Hepatic stellate cell (primary cell): Measurements from ENCODE around the gene LAMA5.
A peak's percentile ranks its signal among the peaks of the same experiment; 100 is the strongest.

Experiments used
- DNase-seq: peaks from one replicate; pipeline ENCODE4 v3.0.0; 2011; ENCODE audit warnings: low spot score

LAMA5 gene

DNA sequence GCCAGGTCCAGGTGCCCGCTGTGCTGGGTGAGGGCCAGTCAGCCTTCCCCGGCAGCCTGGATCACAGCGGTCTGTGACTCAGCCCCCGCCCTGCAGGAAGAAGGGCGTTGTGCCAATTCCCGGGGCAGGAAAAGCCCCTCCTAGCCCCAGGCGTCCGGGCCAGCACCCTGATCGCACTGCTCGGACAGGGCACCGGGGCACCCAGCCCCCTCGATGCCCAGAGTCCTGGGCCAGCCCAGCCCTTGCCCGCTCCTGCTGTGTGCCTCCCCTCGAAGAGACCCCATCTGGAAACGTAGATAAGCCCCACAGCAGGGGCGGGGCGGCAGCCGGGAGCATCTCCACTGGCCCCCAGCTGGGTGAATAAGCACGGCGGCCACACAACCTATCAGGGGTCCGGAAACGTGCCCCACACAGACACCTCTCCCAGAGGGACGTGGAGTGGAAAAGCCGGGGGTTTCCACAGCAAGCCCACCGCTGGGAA lies 9.9 kb downstream of the LAMA5 start:
- DNase-seq: peak; percentile 87

DNA sequence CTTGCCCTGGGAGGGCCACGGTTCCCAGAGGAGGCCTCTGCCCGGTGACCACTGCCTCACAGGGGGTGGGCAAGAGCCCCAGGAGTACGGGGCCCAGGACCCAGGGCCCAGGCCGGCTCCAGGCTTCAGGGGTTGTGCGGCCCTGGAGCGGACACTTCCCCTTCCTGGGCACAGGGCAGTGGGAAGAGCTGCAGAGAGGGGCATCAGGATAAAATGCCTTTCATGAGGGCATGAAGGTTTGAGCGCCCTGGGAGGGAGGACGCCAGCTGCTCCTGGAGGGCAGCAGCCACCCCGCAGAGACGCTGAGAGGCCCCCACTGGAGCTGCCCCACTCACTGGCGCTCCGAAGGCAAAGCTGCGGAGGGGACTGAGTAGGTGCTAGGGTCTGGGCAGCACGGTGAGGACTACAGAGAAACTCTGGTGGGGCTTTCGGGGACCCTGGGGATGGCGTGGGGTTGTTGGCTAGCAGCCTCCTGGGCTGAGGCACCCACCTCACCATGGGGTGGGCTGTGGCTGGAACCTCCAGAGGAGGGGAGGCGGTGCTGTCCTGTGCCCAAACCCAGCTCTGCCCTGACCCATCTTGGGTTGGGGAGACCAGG lies 10.4 kb downstream of the LAMA5 start:
- DNase-seq: no peak

DNA sequence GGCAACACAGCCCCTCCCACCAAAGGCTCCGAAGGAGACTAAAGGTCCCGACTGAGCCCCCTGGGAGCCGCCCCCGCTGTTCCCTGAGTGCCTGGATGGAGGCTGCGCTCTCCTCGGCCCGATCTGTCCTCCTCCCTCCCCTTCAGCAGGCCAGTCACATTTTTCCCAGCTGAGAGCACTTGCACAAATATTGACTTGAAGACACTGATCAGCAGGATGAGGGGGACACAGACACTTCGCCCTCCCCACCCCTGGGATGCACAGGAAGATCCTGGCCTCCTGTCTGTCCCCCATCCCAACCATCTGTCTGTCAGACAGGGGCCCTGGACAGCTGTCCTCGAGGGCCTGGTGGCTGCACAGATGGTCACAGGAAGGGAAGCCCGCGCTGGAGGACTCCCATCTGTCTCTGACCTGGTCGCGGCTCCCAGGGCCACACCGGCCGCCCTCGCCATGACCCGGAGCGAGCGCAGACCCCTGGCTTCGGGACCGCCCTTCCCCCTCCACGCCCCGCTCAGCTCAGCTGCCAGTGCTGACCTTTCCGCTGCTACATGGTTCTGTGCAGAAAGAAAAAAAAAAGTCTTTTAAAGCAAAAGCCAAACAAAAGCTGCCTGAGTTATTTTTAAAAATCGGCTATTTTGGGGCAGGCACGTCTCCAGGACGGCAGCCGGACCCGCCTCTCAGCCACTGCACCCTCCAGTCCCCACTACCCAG lies 11.1 kb downstream of the LAMA5 start:
- peak; percentile 85 for DNase-seq

DNA sequence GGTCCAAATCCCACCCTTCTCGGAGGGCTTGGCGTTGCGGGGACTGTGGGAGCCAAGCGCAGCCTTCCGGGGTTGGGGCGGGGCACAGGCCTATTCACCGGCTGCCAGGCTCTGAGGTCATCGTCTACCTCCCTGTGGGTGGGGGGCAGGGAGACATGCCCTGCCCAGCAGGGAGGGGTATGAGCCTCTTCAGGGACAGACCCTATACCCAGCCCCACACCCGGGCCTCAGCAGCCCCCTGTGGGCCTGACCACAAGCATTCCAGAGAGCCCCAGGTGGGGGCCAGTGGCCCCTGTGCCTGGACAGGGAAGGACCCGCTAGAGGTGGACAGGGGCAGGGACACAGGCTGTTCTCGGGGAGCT lies 11.6 kb downstream of the LAMA5 start:
- DNase-seq: peak; percentile 76

DNA sequence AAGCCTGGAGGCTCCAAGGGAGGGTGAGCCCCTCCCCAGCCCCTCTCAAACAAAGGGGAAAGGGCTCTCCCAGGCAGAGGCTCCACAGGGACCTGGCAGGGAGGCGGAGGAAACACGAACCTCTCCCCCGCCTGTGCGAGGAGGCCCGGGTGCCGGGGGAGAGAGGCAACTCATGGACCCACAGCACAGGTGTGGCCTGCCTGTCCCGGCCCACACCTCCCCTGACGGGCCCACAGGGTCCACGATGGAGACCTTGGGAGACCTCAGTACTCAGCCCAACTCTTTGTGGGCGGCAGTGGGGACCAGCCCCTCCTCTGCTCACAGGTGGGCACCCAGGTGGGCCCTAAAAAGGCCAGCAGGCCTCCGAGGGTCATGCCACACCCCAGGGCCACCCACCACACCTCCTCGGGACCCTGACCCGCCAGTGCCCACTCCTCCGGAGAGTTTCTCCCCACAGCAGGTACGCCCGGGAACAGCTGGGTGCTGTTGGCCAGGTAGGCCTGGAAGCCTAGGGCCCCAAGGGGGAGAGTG lies 12.2 kb downstream of the LAMA5 start:
- no peak for DNase-seq

DNA sequence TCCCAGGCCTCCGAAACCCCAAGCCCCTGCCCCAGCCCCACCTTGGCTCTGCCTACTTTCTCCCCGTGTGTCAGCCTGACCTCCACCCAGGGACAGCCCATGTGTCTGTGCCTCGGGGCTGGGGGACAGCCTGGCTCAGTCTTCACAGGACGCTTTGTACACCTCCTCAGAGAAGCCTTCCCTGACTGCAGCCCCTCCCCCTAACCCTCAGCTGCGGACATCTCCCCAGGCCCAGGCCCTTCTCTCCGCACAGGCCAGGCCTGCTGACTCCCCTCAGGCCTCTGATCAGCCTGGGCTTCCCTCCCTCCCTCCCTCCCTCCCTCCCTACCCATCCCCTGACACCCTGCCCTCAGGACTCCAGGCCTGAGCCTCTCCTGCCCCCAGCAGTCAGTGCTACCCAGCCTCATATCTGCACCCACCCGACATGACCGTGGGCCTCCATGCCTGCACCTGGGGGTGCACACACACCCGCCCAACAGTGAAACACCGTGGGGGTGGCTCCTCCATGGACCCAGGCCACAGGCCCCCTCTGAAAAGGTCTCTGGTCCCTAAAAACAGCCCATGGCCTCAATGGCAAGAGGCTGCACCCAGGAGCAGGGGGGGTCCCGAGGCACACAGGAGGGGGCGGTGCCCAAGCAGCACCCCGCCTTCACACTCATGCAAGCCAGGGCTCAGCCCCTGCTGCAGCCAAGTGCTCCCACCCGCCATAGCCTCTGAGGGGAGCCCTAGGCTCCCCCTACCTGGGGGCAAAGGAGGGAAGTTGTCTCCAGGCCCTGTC lies 12.9 kb downstream of the LAMA5 start:
- DNase-seq: no peak

DNA sequence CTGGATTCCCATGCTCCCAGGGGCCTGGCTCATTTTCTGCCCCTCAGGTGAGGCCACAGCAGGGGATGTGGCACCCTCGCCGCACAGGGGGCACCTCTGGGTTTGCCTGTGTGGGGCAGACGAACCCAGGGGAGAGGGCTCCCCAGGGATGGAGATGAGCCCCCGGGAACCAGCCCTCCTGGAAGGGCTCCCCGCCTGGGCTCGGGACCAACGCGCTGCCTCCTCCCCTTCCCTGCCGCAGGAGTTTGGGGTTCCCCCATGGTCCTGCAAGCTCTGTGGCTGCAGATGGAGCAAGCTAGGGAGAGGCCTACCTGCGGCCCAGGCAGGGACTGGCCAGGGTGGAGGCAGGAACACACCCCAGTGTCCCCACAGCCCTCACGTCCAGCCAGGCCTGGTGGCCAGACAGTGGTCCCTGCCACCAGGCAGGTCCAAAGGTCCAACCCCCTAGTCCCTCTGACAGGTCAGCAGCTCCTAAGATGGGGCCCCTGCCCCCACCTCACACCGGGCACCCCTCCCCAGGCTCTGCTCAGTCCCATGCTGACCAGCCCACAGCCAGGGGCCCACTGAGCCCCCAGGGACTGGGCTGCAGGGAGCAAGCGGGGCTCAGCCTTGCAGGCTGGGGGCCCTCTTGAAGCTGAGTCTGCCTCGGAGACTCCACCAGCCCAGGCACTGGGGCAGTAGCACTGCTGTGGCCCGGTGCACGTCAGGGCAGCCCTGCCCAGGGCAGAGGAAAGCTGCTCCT lies 13.7 kb downstream of the LAMA5 start:
- DNase-seq: no peak

DNA sequence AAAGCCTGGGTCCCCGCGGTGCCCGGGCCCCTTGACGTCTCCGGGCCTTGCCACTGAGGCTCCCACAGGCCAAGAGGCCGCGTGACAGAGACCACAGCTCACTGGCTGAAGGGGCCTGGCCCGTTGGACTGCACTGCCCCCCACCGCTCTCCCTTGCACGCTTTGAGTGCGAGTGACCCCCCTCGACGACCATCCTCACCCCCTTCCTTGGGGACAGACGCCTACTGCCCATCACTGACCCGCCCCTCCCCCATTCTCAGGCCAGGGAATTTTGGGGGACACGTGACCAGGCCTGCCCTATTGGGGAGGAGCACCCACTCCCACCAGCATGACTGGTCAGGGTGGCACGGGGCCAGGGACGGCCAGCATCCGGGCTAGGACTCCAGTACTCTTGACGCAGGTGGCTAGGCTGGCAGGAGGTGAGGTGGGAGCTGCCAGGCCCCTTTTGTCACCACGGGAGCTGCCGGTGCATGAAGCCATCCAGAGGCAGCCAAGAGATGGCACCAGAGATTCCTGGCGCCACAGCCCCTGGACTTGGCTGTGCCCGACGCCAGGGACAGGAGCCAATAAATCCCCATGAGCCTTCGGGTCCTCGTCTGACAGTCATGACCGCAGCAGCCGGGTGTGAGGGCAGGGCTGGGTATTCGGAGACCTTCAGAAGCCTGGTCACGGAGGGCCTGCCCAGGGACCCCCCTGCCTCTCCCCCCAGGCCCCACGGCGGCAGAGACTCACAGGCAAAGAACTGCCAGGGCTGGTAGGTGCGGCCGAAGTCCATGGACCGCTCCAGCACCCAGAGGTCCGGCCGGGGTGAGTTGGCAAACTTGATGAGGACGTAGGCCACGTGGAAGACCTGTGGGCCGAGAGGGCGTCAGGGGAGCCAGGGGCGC lies 14.5 kb downstream of the LAMA5 start:
- DNase-seq: no peak

DNA sequence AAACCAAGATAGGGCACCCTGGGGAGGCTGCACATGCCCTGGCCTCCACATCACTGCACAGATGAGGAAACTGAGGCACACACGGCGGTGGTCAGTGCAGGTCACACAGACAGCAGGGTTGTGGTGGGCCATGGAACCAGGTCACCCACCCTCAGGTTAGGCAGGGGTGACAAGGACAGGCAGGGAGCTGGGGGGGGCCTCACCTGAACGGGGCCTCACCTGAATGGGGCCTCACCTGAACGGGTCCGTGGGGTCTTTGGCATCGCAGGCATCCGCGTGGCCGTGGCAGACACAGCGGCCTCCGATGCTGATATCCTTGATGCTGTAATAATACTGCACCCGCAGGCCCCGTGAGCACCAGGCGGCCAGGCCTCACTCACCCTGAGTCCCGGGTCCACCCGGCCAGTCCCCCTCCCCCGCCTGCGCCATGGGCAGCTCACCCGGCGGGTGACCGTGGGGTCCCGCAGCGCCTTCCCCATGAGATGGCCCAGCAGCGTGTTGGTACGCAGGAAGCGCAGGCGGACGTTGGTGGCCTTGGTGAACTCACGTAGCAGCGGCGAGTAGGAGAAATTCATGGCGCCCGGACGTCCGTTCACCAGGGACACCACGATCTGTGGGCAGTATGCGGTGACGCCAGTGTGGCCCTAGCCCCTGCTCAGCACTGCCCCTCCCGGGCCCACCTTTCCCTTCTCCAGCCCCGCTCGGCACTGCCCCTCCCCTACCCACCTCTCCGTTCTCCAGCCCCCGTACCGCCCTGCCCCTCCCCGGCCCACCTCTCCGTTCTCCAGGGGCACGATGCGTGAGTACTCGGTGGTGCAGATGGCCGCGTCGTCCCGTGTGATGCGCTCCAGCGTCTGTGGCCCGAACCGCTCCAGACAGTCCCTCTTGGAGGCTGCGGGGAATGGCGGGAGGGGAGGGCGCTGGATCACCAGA lies 15.4 kb downstream of the LAMA5 start:
- DNase-seq: no peak

DNA sequence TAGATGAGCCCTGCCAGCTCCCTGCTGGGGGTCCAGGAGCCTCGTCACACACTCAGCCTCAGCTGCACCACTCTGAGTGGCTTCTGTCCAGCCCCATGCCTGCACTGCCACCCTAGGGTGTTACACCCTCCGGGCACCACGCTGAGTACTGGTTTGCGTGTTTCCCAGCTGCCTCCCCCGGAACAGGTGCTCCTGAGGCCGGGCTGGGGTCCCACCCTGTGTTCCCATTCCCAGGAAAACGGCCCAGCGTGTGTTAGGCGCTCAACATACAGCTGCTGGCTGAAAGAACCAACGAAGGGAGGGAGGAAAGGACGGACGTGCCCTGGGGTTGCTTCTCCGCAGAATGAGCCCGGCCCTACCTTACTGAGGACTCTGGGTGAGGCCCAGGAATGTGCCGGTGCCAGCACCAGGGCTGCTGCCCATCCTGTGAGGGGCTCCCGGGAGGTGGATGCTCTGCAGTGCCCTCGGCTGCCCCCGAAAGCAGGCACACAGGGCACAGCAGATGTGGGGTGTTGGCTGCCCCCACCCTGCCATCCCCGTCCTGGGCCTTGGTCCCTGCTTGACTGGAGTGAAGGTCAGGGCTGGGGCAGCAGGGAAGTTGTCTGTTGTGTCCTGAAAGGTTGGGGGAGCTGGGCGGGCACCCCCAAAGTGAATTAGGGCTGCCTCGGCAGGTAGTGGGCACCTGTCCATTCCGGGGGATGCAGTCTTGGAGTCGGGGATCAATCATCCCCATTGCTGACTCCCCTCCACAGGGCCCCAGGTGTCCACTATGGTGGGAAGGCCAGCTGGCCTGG lies 16.3 kb downstream of the LAMA5 start:
- DNase-seq: no peak

DNA sequence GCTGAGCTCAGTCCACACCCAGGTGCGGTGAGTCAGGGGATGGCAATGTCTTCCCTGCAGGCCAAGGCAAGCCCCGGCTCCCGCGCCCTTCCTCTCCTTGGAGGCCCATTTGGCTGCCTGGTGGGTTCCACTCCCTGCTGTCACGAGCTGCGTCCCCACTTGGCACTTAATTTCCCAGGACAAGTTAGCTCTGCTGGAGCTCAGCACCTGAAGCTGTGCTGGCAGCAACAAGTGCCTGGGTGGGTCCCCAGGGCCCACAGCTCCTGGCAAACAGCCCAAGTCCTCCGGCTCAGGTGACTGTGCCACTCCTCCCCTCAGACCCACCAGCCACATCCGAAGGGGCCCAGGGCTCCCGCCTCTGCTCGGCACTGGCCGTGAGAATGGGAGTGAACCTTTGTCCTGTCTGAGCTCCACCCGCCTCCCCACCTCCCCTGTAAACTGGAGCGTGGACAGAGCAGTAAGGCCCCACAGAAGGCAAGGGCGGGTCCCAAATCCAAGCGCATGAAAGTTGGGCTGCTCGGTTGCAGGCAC lies 16.9 kb downstream of the LAMA5 start:
- DNase-seq: no peak

DNA sequence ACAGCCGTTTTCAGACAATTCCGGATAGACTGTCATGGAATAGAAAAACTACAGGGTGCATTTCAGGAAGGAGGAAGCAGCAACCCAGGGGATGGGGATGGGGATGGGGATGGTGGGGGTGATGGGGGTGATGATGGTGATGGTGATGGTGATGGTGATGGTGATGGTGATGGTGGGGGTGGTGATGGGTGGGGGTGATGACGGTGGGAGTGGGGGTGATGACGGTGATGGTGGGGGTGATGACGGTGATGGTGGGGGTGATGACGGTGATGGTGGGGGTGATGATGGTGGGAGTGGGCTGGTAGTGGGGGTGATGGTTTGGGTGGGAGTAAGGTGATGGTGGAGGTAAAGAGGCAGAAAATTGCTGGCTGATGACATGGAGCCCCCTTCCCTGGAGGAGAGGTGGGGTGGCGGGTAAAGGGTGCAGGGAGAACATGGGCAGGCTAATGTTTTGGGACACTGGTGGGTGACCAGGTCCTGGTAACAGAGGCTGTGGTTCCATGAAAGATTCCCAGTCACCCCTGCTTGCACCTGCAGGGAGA lies 17.5 kb downstream of the LAMA5 start:
- DNase-seq: no peak

DNA sequence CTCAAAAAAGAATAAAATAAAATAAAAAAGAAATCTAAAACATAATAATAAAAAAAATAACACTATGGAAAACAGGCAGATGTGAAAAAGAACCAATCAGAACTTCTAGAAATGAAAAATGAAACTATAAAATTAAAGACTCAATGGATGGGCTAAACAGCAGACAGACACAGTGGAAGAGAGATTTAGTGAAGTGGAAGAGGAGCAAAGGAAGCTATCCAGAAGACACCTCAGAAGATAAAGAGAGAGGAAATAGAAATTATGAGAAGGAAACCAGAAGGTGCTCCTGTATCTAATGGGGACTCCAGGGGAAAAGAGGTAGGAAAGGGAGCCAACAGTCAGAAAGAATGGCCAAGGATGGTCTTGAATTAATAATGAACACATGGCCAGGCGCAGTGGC lies 18.5 kb downstream of the LAMA5 start:
- DNase-seq: no peak

DNA sequence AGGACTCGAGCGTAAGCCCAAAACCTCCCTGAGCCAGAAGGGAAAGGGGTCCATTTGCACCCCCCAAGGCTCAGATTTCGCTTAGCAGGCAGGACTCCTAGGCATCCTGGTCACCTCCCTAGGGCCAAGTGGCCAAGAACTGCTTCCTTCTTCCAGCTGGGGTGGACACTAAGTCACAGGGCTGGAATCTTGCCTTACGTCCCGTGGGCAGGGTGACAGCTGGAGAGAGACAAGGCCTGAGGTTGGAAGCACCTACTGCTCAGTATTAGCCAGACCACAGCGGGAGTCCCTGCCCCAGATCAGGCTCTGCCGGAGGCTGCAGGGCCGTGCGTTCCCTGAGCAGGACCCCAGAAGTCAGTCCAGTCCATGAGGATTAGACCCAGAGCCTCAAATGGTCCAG lies 19.7 kb downstream of the LAMA5 start:
- no peak for DNase-seq

DNA sequence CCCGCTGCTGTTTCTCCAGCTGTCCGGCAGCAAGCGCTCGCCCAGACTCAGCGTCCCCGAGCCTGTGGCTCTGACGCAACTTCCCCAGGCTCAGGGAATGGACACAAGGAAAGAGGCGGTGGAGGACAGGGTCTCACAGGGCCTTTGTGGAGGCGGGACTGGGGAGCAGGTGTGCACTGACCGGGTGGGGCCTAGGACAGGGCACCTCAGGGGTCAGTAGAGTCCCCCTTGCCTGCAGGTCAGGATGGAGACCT lies 20.0 kb downstream of the LAMA5 start:
- DNase-seq: no peak

DNA sequence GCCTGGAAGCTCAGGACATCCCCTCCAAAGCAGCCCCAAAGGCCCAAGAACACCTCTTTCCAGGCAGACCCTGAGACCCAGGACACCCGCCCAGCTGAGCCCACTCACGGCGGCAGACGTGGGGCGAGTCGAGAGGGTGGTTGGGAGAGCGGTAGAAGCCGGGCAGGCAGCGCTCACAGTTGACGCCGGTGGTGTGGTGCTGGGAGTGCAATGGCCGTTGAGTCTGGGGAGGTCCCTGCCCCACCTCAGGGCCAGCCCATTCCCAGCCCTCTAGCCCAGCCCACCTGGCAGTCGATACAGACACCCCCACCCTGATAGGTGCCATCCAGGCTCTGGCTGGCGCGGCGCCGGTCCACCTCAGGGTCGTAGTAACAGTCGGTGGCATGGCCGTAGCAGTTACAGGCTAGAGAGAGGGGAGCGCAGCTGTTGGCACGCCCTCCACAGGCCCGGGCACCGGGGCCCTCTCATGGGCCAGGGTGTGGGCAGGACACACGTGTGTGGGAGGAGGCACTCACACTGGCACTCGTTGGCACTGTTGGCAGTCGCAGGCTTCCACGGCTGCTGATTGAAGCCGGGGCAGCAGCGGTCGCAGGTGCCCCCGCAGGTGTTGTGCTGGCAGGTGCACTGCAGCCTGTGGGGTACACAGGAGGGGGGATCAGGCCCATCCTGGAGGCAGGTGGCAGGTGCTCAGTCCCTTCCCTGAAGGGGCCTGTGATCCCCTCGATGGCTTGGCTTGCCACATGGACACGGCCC lies 20.5 kb downstream of the LAMA5 start:
- no peak for DNase-seq

DNA sequence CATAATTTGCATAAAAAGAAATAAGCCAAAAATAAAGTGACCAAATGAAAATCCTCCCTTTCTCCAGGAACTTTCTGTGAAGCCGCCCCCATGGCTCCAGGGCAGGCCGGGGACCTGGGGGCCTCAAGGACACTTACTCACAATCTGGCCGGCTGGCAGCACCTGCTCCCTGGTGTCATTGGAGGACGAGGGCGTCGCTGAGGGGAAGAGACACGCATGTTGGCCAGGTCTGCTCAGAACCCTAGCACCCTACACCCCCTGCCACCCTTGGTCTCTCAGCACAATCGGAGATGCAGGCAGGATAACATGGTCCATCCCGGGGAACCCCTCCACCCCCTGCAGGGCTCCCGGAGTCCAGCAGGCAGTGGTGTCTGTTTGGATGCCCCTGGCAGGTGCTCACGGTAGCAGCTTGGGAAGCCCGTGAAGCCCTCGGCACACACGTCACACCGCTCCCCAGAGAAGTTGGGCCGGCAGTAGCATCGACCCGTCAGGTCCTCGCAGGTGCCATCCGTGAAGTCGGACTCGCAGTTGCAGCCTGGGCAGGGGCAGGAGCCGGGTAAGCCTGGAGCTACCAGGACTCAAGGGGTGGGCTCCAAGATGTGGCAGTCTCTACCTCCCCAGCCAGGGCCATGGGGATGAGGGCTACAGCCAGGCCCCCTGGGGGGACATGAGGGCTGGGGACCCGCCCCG lies 21.3 kb downstream of the LAMA5 start:
- no peak for DNase-seq

DNA sequence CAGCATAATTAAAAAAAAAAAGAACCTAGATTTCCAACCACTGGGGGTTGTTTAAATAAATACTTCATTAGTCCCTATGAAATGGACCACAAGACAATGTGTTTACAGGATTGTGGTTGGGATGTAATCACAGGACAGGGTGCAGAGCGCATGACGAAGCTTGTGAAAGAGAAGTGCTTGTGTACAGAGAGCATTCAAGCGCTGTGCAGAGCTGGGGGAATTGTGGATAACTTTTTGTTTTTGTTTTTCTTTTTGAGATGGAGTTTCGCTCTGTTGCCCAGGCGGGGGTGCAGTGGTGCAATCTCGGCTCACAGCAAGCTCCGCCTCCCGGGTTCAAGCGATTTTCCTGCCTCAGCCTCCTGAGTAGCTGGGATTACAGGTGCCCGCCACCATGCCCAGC lies 22.3 kb downstream of the LAMA5 start:
- no peak for DNase-seq
